ENCODE measurements around the gene ZNF343.

The ZNF343 gene

GRCh38 chr20:2458919-2459499, 49.7 kb downstream of the ZNF343 start:
- H3K27ac ChIP-seq, result no peak overlapping the region
- TF ChIP-seq, protein P1, sequence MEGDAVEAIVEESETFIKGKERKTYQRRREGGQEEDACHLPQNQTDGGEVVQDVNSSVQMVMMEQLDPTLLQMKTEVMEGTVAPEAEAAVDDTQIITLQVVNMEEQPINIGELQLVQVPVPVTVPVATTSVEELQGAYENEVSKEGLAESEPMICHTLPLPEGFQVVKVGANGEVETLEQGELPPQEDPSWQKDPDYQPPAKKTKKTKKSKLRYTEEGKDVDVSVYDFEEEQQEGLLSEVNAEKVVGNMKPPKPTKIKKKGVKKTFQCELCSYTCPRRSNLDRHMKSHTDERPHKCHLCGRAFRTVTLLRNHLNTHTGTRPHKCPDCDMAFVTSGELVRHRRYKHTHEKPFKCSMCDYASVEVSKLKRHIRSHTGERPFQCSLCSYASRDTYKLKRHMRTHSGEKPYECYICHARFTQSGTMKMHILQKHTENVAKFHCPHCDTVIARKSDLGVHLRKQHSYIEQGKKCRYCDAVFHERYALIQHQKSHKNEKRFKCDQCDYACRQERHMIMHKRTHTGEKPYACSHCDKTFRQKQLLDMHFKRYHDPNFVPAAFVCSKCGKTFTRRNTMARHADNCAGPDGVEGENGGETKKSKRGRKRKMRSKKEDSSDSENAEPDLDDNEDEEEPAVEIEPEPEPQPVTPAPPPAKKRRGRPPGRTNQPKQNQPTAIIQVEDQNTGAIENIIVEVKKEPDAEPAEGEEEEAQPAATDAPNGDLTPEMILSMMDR (conservative IDR thresholded peaks at IDR 0.05), result no peak
- no peak for TF ChIP-seq ZFX (IDR thresholded peaks at IDR 0.05)

GRCh38 chr20:2455771-2456497, 52.8 kb downstream of the ZNF343 start:
- no peak for TF ChIP-seq ZFX (IDR thresholded peaks at IDR 0.05)
- TF ChIP-seq, protein P1 (conservative IDR thresholded peaks at IDR 0.05), result no peak
- H3K27ac ChIP-seq, result no peak overlapping the region

GRCh38 chr20:2453792-2454191, 54.9 kb downstream of the ZNF343 start:
- TF ChIP-seq, protein P1 (conservative IDR thresholded peaks at IDR 0.05), result no peak
- TF ChIP-seq ZFX (IDR thresholded peaks at IDR 0.05), result no peak
- H3K27ac ChIP-seq, result no peak overlapping the region

DNA sequence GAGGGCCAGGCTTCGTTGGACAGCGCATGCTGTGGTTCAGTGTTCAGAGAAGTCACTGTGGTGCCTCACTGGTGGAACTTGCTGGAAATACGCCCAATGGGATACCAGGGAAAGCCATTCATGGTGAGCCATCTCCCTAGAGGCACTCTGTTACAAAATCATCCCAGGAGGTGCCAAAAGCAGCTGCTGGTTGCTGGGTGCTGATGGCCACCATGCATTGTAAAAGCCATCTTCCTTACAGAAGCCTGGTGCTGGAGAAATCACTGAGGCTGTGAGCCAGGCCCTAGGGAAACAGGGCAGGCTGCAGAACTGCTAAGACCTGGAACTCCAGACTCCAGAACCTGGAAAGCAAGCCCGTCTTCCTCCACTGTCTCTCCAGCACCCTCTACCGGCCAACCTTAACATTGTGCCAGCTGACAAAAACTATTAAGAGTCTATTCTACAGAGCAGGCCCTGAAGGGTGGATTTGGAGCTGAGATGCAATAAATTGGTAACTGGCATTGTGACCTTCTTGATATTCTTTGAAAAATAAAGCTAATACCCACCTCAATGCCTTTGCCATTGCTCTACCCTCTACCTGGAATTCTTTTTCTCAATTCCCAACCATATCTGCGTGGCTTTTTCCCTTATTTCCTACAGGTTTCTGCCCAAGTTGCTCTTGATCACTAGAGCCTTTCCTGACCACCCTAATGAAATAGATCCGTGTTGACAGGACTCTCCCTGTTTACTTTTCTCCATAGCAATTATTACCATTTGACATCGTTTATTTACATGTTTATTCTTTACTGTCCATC, 56.6 kb downstream of the ZNF343 start:
- TF ChIP-seq, protein P1 (conservative IDR thresholded peaks at IDR 0.05), result peak; percentile 91
- TF ChIP-seq ZFX (IDR thresholded peaks at IDR 0.05), result no peak
- no peak overlapping the region for H3K27ac ChIP-seq

GRCh38 chr20:2451422-2451821, 57.3 kb downstream of the ZNF343 start:
- no peak for TF ChIP-seq ZFX (IDR thresholded peaks at IDR 0.05)
- TF ChIP-seq, protein P1 (conservative IDR thresholded peaks at IDR 0.05), result no peak
- H3K27ac ChIP-seq, result no peak overlapping the region

DNA sequence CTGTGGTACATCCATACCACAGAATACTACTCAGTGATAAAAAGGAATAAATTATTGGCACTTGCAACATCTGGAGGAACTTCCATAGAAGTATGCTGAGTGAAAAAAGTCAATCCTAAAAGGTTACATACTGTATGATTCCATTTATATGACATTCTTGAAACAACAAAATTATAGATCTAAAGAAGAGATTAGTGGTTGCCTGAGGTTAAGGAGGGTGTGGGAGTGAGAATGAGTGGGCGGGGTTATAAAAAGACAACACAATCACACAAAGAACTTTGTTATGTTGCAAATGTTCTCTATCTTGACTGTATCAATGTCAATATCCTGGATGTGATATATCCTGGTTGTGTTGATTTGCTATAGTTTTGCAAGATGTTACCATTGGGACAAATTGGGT, 59.3 kb downstream of the ZNF343 start:
- no peak overlapping the region for H3K27ac ChIP-seq
- TF ChIP-seq ZFX (IDR thresholded peaks at IDR 0.05), result no peak
- TF ChIP-seq, protein P1 (conservative IDR thresholded peaks at IDR 0.05), result no peak

GRCh38 chr20:2446845-2447244, 61.9 kb downstream of the ZNF343 start:
- TF ChIP-seq, protein P1 (conservative IDR thresholded peaks at IDR 0.05), result no peak
- no peak for TF ChIP-seq ZFX (IDR thresholded peaks at IDR 0.05)

More at GRCh38 chr20:2446845-2447244, 61.9 kb downstream of the ZNF343 start:
- H3K27ac ChIP-seq, result no peak overlapping the region
